PC-9 (cell line): ENCODE results near the gene C13orf42.

Source experiments
- EZH2 ChIP-seq: fragments of 200-600 bp; sonication (generic); IDR thresholded peaks from 2 replicates; pipeline ENCODE4 v1.8.0; 2017; ENCODE audit warnings: antibody characterized with exemption, low read depth
- TF ChIP-seq, protein P1 (sequence below): fragments of 200-600 bp; sonication (generic); conservative IDR thresholded peaks from 2 replicates; pipeline ENCODE4 v1.6.1; 2017; ENCODE audit warnings: mixed run types, antibody characterized with exemption, mild to moderate bottlenecking, moderate library complexity

GRCh38 chr13:51032831-51033230 is 78.2 kb downstream of the C13orf42 start:
- TF ChIP-seq, protein P1, sequence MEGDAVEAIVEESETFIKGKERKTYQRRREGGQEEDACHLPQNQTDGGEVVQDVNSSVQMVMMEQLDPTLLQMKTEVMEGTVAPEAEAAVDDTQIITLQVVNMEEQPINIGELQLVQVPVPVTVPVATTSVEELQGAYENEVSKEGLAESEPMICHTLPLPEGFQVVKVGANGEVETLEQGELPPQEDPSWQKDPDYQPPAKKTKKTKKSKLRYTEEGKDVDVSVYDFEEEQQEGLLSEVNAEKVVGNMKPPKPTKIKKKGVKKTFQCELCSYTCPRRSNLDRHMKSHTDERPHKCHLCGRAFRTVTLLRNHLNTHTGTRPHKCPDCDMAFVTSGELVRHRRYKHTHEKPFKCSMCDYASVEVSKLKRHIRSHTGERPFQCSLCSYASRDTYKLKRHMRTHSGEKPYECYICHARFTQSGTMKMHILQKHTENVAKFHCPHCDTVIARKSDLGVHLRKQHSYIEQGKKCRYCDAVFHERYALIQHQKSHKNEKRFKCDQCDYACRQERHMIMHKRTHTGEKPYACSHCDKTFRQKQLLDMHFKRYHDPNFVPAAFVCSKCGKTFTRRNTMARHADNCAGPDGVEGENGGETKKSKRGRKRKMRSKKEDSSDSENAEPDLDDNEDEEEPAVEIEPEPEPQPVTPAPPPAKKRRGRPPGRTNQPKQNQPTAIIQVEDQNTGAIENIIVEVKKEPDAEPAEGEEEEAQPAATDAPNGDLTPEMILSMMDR, result no peak
- TF ChIP-seq EZH2, result no peak
